Epithelial cell of prostate (primary cell): Measurements from ENCODE around the gene COL24A1.
"Not testable (repeated sequence)": the region's sequence is repeated elsewhere in the genome, so short reads cannot be mapped to it uniquely, and the experiment has no call there.

Experiments used
- DNase-seq: peaks from one replicate; pipeline ENCODE4 v3.0.0-alpha.2; 2011; ENCODE audit warnings: low read depth, low spot score
- H3K27ac ChIP-seq: fragments of 450-650 bp; 2 replicates; pipeline ENCODE4 v1.5.1; 2017; ENCODE audit warnings: mild to moderate bottlenecking

COL24A1 gene

GRCh38 chr1:85833165-85833564 is 323.4 kb downstream of the COL24A1 start:
- DNase-seq, H3K27ac ChIP-seq: not testable (repeated sequence)

- DNase-seq = no peak
- H3K27ac ChIP-seq = no peak overlapping the region
Observed at GRCh38 chr1:85830837-85831236, 325.7 kb downstream of the COL24A1 start.

- DNase-seq = peak; percentile 29
- peak overlapping the region; percentile 7 for H3K27ac ChIP-seq
Observed at GRCh38 chr1:85824066-85824840, 332.3 kb downstream of the COL24A1 start.

GRCh38 chr1:85822696-85823095 is 333.9 kb downstream of the COL24A1 start:
- peak; percentile 14 for DNase-seq
- no peak overlapping the region for H3K27ac ChIP-seq

- DNase-seq = no peak
- no peak overlapping the region for H3K27ac ChIP-seq
Observed at GRCh38 chr1:85818371-85818770, 338.2 kb downstream of the COL24A1 start.

GRCh38 chr1:85816606-85817005 is 340.0 kb downstream of the COL24A1 start:
- DNase-seq = no peak
- no peak overlapping the region for H3K27ac ChIP-seq

GRCh38 chr1:85815906-85816305 is 340.7 kb downstream of the COL24A1 start:
- DNase-seq = no peak
- no peak overlapping the region for H3K27ac ChIP-seq

- no peak for DNase-seq
- no peak overlapping the region for H3K27ac ChIP-seq
Observed at GRCh38 chr1:85806236-85806965, 350.2 kb downstream of the COL24A1 start.

GRCh38 chr1:85801520-85801919 is 355.1 kb downstream of the COL24A1 start:
- DNase-seq = no peak
- no peak overlapping the region for H3K27ac ChIP-seq

GRCh38 chr1:85799737-85800136 is 356.8 kb downstream of the COL24A1 start:
- H3K27ac ChIP-seq = no peak overlapping the region
- no peak for DNase-seq

- no peak for DNase-seq
- H3K27ac ChIP-seq = no peak overlapping the region
Observed at GRCh38 chr1:85798419-85798818, 358.2 kb downstream of the COL24A1 start.

GRCh38 chr1:85777021-85777420 is 379.6 kb downstream of the COL24A1 start:
- not testable (repeated sequence) for DNase-seq, H3K27ac ChIP-seq

GRCh38 chr1:85762804-85763203 is 393.8 kb downstream of the COL24A1 start:
- H3K27ac ChIP-seq = no peak overlapping the region
- DNase-seq = no peak

GRCh38 chr1:85756864-85757263 is 399.7 kb downstream of the COL24A1 start:
- DNase-seq = no peak
- no peak overlapping the region for H3K27ac ChIP-seq

- no peak for DNase-seq
- H3K27ac ChIP-seq = no peak overlapping the region
Observed at GRCh38 chr1:85748120-85748519, 408.5 kb downstream of the COL24A1 start.

GRCh38 chr1:85746777-85747176 is 409.8 kb downstream of the COL24A1 start:
- DNase-seq = no peak

GRCh38 chr1:85743814-85744213 is 412.8 kb downstream of the COL24A1 start:
- DNase-seq = no peak
- no peak overlapping the region for H3K27ac ChIP-seq

More at GRCh38 chr1:85746777-85747176, 409.8 kb downstream of the COL24A1 start:
- no peak overlapping the region for H3K27ac ChIP-seq

GRCh38 chr1:85734931-85735330 is 421.6 kb downstream of the COL24A1 start:
- no peak for DNase-seq

GRCh38 chr1:85718678-85719340 is 437.8 kb downstream of the COL24A1 start:
- DNase-seq = no peak
- no peak overlapping the region for H3K27ac ChIP-seq

More at GRCh38 chr1:85734931-85735330, 421.6 kb downstream of the COL24A1 start:
- H3K27ac ChIP-seq = no peak overlapping the region

- H3K27ac ChIP-seq, DNase-seq: not testable (repeated sequence)
Observed at GRCh38 chr1:85714418-85715114, 442.0 kb downstream of the COL24A1 start.
